Measurements from ENCODE around the gene PGAP1. TPM values are rescaled to one million over a fixed set of nuclear protein-coding genes. Genes with fewer than 3 reads are reported as not detected.

PGAP1 gene
- total and polyA plus RNA-seq, 7 experiments from 2014 or later: 1.6 to 48.4 (median 6.4) TPM

DNA sequence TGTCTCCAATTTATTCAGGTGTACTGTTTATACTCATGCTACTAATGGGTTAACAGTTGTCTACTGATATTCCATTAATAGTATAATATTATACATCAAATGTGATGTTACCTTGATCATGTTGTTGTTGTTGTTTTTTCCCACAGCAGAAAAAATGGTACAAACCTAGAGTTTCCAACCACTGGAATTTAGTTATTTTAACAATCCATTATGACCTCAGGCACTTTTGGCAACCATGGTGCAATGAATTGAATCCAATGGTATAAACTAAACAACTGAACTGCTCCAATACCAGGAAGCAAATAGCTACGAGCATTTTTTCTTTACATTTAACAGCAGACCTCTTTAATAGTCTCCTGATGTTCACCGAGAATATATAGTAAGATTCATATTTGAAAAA lies 86.3 kb downstream of the PGAP1 start:
- no peak overlapping the region for H3K27ac Mint-ChIP-seq
- no peaks in the 10 kb centered on the region for H3K36me3 ChIP-seq (ENCODE audit: control insufficient read depth in 2 of 3, insufficient read depth in 3 of 3, low read length in 3 of 3)
- H3K4me3 ChIP-seq (ENCODE audit: low read length): no peak overlapping the region
- H3K27me3 ChIP-seq (ENCODE audit: control insufficient read depth in 2 of 2, insufficient read depth in 2 of 2, low read length in 2 of 2): no peaks in the 10 kb centered on the region
- H3K9me3 ChIP-seq (ENCODE audit: control insufficient read depth in 2 of 3, low read length in 3 of 3): no peaks in the 10 kb centered on the region
- H3K27me3 Mint-ChIP-seq: no peaks in the 10 kb centered on the region
- H3K4me1 Mint-ChIP-seq: no peaks in the 10 kb centered on the region
- H3K4me3 Mint-ChIP-seq: no peak overlapping the region
- DNase-seq: no peak
- ChIA-PET CTCF (no interaction called here), POLR2A (no interaction called here)
- H3K4me1 ChIP-seq (ENCODE audit: control insufficient read depth in 2 of 2, insufficient read depth in 2 of 2, low read length in 2 of 2): no peaks in the 10 kb centered on the region
- H3K9me3 Mint-ChIP-seq: no peaks in the 10 kb centered on the region
- H3K36me3 Mint-ChIP-seq: peaks cover 0 to 24% (median 12%) of the 10 kb centered on the region in 5 donors
- ATAC-seq: no peak
- no peak overlapping the region for H3K27ac ChIP-seq (ENCODE audit: low read depth, low read length)
- intact Hi-C loops (cut with micrococcal nuclease): loop anchor here in 1 of 2 donors (10.0 kb wide), 1 partner anchor 555 kb away; no protein-coding TSS in a partner anchor

DNA sequence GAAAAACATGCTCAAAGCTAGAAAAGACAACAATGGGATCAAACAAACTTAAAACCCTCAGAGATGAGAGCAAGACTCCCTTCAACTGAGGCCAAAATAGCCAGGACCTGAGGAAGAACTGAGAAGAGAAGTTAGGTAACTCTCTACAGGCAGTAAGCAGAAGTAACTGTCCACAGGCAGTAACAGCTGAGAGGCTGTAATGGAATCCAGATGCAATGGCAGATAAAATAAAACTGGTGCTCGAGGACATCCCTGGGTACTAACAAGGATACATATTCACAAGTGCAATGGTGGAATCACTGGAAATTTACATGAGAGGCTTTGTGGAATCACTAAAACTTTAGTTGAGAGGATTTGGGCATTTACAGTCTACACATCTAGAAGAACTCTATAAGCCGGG lies 86.9 kb downstream of the PGAP1 start:
- Mint-ChIP-seq H3K36me3 (peaks cover 0 to 22% (median 12%) of the 10 kb centered on the region in 5 donors), H3K27me3 (no peaks in the 10 kb centered on the region), H3K9me3 (no peaks in the 10 kb centered on the region), H3K4me3 (no peak overlapping the region), H3K27ac (no peak overlapping the region), H3K4me1 (no peaks in the 10 kb centered on the region)
- ATAC-seq: no peak
- Histone ChIP-seq H3K9me3 (ENCODE audit: control insufficient read depth in 2 of 3, low read length in 3 of 3) (no peaks in the 10 kb centered on the region), H3K4me1 (ENCODE audit: control insufficient read depth in 2 of 2, insufficient read depth in 2 of 2, low read length in 2 of 2) (no peaks in the 10 kb centered on the region), H3K36me3 (ENCODE audit: control insufficient read depth in 2 of 3, insufficient read depth in 3 of 3, low read length in 3 of 3) (no peaks in the 10 kb centered on the region), H3K27ac (ENCODE audit: low read depth, low read length) (no peak overlapping the region), H3K27me3 (ENCODE audit: control insufficient read depth in 2 of 2, insufficient read depth in 2 of 2, low read length in 2 of 2) (no peaks in the 10 kb centered on the region), H3K4me3 (ENCODE audit: low read length) (no peak overlapping the region)
- ChIA-PET POLR2A (no interaction called here), CTCF (no interaction called here)
- no peak for DNase-seq
- intact Hi-C loops (cut with micrococcal nuclease): no loop called here

DNA sequence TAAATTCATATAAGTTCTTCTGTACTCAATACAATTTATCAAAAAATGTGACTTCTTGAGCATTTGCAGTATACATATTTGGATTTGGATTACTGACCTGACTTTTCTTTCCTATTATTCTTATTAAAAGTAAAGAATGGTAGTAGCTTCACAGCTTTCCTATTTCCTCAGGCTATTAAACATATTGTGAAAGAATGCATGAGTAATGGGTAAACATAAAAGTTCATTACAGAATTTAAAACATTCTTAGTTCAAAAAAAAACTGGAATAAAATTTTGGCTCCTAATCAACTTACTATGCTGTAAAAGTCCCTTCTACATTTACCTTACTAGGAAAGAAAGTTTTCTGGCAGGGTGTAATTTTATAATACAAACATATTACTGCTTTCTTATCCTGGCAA lies 90.1 kb downstream of the PGAP1 start:
- Mint-ChIP-seq H3K27ac (no peak overlapping the region), H3K9me3 (no peaks in the 10 kb centered on the region), H3K4me3 (no peak overlapping the region), H3K36me3 (peaks cover 0 to 23% (median 10%) of the 10 kb centered on the region in 5 donors), H3K4me1 (no peaks in the 10 kb centered on the region), H3K27me3 (no peaks in the 10 kb centered on the region)
- Histone ChIP-seq H3K27ac (ENCODE audit: low read depth, low read length) (no peak overlapping the region), H3K4me3 (ENCODE audit: low read length) (no peak overlapping the region), H3K4me1 (ENCODE audit: control insufficient read depth in 2 of 2, insufficient read depth in 2 of 2, low read length in 2 of 2) (no peaks in the 10 kb centered on the region), H3K27me3 (ENCODE audit: control insufficient read depth in 2 of 2, insufficient read depth in 2 of 2, low read length in 2 of 2) (no peaks in the 10 kb centered on the region), H3K9me3 (ENCODE audit: control insufficient read depth in 2 of 3, low read length in 3 of 3) (no peaks in the 10 kb centered on the region), H3K36me3 (ENCODE audit: control insufficient read depth in 2 of 3, insufficient read depth in 3 of 3, low read length in 3 of 3) (no peaks in the 10 kb centered on the region)
- ChIA-PET POLR2A (no interaction called here), CTCF (no interaction called here)
- DNase-seq (no peak), ATAC-seq (no peak)
- intact Hi-C loops (cut with micrococcal nuclease): no loop called here

DNA sequence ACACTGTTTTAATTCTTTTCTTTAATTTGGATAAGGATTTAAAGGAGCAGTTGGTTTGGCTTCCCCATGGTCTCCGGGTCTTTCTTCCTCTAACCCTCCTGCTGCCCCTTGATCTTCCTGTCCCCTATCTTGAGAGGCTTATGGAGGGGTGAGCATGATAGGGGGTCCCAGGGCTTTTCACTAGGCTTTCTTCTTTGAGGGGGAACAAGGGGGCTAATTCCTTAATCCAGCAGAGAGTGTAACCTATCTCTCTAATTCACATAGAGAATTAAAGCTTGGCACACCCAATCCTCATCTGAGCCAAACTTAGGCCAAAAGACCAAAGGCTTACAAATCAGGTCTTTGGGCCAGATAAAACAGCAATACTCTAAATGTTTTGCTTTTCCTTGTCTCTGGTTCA lies 95.8 kb downstream of the PGAP1 start:
- H3K4me1 ChIP-seq (ENCODE audit: control insufficient read depth in 2 of 2, insufficient read depth in 2 of 2, low read length in 2 of 2): no peaks in the 10 kb centered on the region
- CTCF ChIA-PET: no interaction called here
- ATAC-seq: no peak
- H3K27ac ChIP-seq (ENCODE audit: low read depth, low read length): no peak overlapping the region
- H3K9me3 ChIP-seq (ENCODE audit: control insufficient read depth in 2 of 3, low read length in 3 of 3): no peaks in the 10 kb centered on the region
- H3K36me3 Mint-ChIP-seq: peaks cover 0 to 14% (median 0%) of the 10 kb centered on the region in 5 donors
- H3K4me3 Mint-ChIP-seq: no peak overlapping the region
- no peaks in the 10 kb centered on the region for H3K36me3 ChIP-seq (ENCODE audit: control insufficient read depth in 2 of 3, insufficient read depth in 3 of 3, low read length in 3 of 3)
- H3K4me1 Mint-ChIP-seq: peaks cover 0 to 15% (median 0%) of the 10 kb centered on the region in 7 donors
- POLR2A ChIA-PET: no interaction called here
- peak overlapping the region in 1 of 9 donors; percentile 35 for H3K27ac Mint-ChIP-seq
- intact Hi-C loops (cut with micrococcal nuclease): no loop called here
- no peak overlapping the region for H3K4me3 ChIP-seq (ENCODE audit: low read length)
- H3K27me3 ChIP-seq (ENCODE audit: control insufficient read depth in 2 of 2, insufficient read depth in 2 of 2, low read length in 2 of 2): no peaks in the 10 kb centered on the region
- H3K27me3 Mint-ChIP-seq: no peaks in the 10 kb centered on the region
- H3K9me3 Mint-ChIP-seq: no peaks in the 10 kb centered on the region
- no peak for DNase-seq

DNA sequence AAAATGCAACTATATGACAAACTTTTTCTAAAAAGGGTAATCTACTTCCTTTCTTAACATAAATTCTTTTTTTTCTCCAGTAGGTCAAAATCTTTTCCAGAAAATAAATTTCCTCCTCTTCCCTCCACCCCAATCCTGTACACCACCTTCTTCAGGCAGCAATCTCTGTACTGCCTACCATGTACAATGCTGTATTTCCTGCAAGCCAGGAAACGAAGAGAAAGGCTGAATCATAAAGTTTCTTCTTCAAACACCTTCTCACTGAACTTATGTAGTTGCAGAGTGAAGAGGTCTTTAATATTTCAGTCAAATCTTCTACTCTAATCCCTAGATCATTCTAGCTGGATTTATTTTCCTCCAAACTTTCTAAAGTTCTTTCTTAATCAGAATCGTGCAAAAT lies 99.2 kb downstream of the PGAP1 start:
- H3K36me3 ChIP-seq (ENCODE audit: control insufficient read depth in 2 of 3, insufficient read depth in 3 of 3, low read length in 3 of 3): no peaks in the 10 kb centered on the region
- H3K9me3 ChIP-seq (ENCODE audit: control insufficient read depth in 2 of 3, low read length in 3 of 3): no peaks in the 10 kb centered on the region
- H3K27ac ChIP-seq (ENCODE audit: low read depth, low read length): no peak overlapping the region
- peaks cover 0 to 8% (median 0%) of the 10 kb centered on the region in 5 donors for H3K27me3 Mint-ChIP-seq
- ChIA-PET POLR2A (no interaction called here), CTCF (interaction anchor here (0.7 to 1.1 kb wide), 2 partner anchors 16 to 1243 kb away, joined by 3 to 5 read pairs; no protein-coding TSS in a partner anchor)
- ATAC-seq (no peak), DNase-seq (no peak)
- peaks cover 0 to 20% (median 0%) of the 10 kb centered on the region in 5 donors for H3K36me3 Mint-ChIP-seq
- intact Hi-C loops (cut with micrococcal nuclease): no loop called here
- no peaks in the 10 kb centered on the region for H3K27me3 ChIP-seq (ENCODE audit: control insufficient read depth in 2 of 2, insufficient read depth in 2 of 2, low read length in 2 of 2)
- no peaks in the 10 kb centered on the region for H3K4me1 ChIP-seq (ENCODE audit: control insufficient read depth in 2 of 2, insufficient read depth in 2 of 2, low read length in 2 of 2)
- H3K4me1 Mint-ChIP-seq: peaks cover 0 to 18% (median 1%) of the 10 kb centered on the region in 7 donors
- H3K9me3 Mint-ChIP-seq: no peaks in the 10 kb centered on the region
- peak overlapping the region in 1 of 9 donors; percentile 1 for H3K27ac Mint-ChIP-seq
- no peak overlapping the region for H3K4me3 ChIP-seq (ENCODE audit: low read length)
- H3K4me3 Mint-ChIP-seq: no peak overlapping the region

DNA sequence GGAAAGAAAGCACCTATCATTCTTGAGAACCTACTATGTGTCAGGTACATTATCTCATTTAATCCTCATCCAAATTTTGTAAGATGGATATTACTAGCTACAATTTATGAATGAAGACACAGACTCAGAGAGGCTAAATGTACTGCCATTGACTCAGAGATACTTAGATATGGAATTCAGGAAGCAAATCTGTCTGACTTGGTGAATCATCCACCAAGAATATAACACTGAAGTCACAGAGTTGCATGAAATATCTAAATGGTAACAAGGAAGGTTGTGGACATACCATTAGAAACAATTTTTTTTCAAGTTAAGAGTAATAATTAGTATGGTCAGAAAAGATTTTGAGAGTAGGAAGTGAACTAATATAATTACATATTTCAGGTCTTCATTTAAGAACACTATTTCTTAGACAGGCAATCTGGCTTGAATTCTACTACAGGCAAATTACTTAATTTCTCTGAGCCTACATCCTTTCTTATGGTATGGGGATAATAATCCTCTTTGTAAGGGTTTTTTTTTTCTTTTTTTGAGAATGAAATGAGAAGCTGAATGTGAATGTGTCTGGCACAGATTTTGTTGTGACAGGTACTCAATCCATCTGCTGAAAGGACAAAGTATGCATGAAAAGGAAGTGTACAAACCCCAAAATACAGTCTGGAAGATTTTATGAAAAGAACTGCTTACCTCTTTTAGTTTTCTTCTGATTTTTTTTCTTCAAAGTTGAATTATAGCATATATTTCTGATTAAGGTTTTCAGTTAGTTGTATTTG lies 102.6 kb downstream of the PGAP1 start:
- ATAC-seq (no peak), DNase-seq (no peak)
- CTCF ChIA-PET: no interaction called here
- no peaks in the 10 kb centered on the region for H3K27me3 ChIP-seq (ENCODE audit: control insufficient read depth in 2 of 2, insufficient read depth in 2 of 2, low read length in 2 of 2)
- no peak overlapping the region for H3K27ac Mint-ChIP-seq
- H3K36me3 ChIP-seq (ENCODE audit: control insufficient read depth in 2 of 3, insufficient read depth in 3 of 3, low read length in 3 of 3): no peaks in the 10 kb centered on the region
- no peak overlapping the region for H3K27ac ChIP-seq (ENCODE audit: low read depth, low read length)
- intact Hi-C loops (cut with micrococcal nuclease): no loop called here
- H3K9me3 ChIP-seq (ENCODE audit: control insufficient read depth in 2 of 3, low read length in 3 of 3): no peaks in the 10 kb centered on the region
- peaks cover 0 to 29% (median 16%) of the 10 kb centered on the region in 5 donors for H3K27me3 Mint-ChIP-seq
- no peak overlapping the region for H3K4me3 Mint-ChIP-seq
- H3K9me3 Mint-ChIP-seq: peaks cover 0 to 15% (median 6%) of the 10 kb centered on the region in 11 donors
- POLR2A ChIA-PET: no interaction called here
- no peak overlapping the region for H3K4me3 ChIP-seq (ENCODE audit: low read length)
- H3K4me1 ChIP-seq (ENCODE audit: control insufficient read depth in 2 of 2, insufficient read depth in 2 of 2, low read length in 2 of 2): no peaks in the 10 kb centered on the region
- H3K36me3 Mint-ChIP-seq: peaks cover 3 to 18% (median 4%) of the 10 kb centered on the region in 5 donors
- H3K4me1 Mint-ChIP-seq: peaks cover 0 to 18% (median 1%) of the 10 kb centered on the region in 7 donors

DNA sequence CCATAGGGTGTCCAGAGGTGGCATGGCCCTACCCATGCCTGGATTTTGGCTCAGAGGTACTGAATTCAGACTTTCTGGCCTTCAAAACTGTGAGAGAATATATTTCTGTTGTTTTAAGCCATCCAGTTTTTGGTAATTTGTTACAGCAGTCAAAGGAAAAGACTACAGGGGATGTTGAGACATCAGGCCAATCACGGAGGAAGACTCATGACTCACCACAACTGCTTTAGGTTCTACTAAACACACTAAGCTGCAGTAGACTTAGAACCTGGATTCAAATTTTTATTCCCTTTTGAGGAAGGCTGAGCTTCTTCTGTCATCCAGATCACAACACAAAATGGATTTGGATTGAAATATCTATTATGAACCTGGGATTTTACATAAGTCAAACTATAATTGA lies 105.3 kb downstream of the PGAP1 start:
- CTCF ChIA-PET: no interaction called here
- POLR2A ChIA-PET: no interaction called here
- ATAC-seq: no peak

More for the DNA sequence above, 105.3 kb downstream of the PGAP1 start:
- Mint-ChIP-seq H3K27me3 (peaks cover under 1 to 46% (median 29%) of the 10 kb centered on the region in 5 donors), H3K36me3 (peaks cover 3 to 15% (median 9%) of the 10 kb centered on the region in 5 donors), H3K4me3 (no peak overlapping the region), H3K9me3 (peaks cover 4 to 42% (median 15%) of the 10 kb centered on the region in 11 donors), H3K4me1 (peaks cover 0 to 3% (median 0%) of the 10 kb centered on the region in 7 donors), H3K27ac (no peak overlapping the region)
- H3K4me3 ChIP-seq (ENCODE audit: low read length): no peak overlapping the region
- H3K9me3 ChIP-seq (ENCODE audit: control insufficient read depth in 2 of 3, low read length in 3 of 3): no peaks in the 10 kb centered on the region
- H3K27me3 ChIP-seq (ENCODE audit: control insufficient read depth in 2 of 2, insufficient read depth in 2 of 2, low read length in 2 of 2): no peaks in the 10 kb centered on the region
- no peaks in the 10 kb centered on the region for H3K4me1 ChIP-seq (ENCODE audit: control insufficient read depth in 2 of 2, insufficient read depth in 2 of 2, low read length in 2 of 2)
- no peak overlapping the region for H3K27ac ChIP-seq (ENCODE audit: low read depth, low read length)
- H3K36me3 ChIP-seq (ENCODE audit: control insufficient read depth in 2 of 3, insufficient read depth in 3 of 3, low read length in 3 of 3): no peaks in the 10 kb centered on the region
- DNase-seq: no peak
- intact Hi-C loops (cut with micrococcal nuclease): no loop called here
